Endothelial cell of umbilical vein (primary cell): ENCODE data around the gene COG6. TPM values are rescaled to one million over a fixed set of nuclear protein-coding genes. Genes with fewer than 3 reads are reported as not detected.

Experiments
- BruUV-seq: library from RNA; stranded (reverse); fragments of 400-500 nt; replicated peaks from 2 replicates; lab custom pipeline; 2021; lab: Mats Ljungman, UMichigan
- CTCF ChIA-PET: fragments of 300-600, 350-600 bp; sonication (Branson Sonifier 250); formaldehyde crosslinking; loops from one replicate; lab custom pipeline; 2021; ENCODE audit warnings: antibody characterized with exemption, inconsistent platforms; lab: Charles Lee
- POLR2A ChIA-PET: fragments of 300-600, 350-600 bp; sonication (Branson Sonifier 250); formaldehyde crosslinking; loops from one replicate; lab custom pipeline; 2021; ENCODE audit warnings: antibody characterized with exemption, inconsistent platforms; lab: Charles Lee
- DNase-seq: peaks from one replicate; pipeline ENCODE4 v3.0.0-alpha.2; 2011; ENCODE audit warnings: low read depth, low spot score
- FAIRE-seq: peaks from 2 replicates; lab custom pipeline; 2011; peaks lifted over from hg19 to GRCh38; lab: Jason Lieb, UNC
- H2AFZ ChIP-seq: 2 replicates; pipeline ENCODE4 v1.6.0; 2012; ENCODE audit warnings: low read depth, low read length, control low read depth, inconsistent platforms
- H3K27ac ChIP-seq: 2 replicates; pipeline ENCODE4 v1.5.1; 2011; ENCODE audit warnings: low read depth, mild to moderate bottlenecking, control low read depth, low read length, moderate library complexity; ENCODE audit not compliant: insufficient read depth
- H3K27me3 ChIP-seq, 2 experiments: 2 replicates each; pipeline versions ENCODE4 v1.6.0 to v1.6.1; 2011; ENCODE audit warnings: low read length in 2 of 2, mixed read lengths in 1 of 2; ENCODE audit not compliant: control insufficient read depth in 2 of 2, insufficient read depth in 2 of 2
- H3K36me3 ChIP-seq, 2 experiments: 2 replicates in 1 of 2; 3 replicates in 1 of 2; pipeline ENCODE4 v1.5.1; 2011; ENCODE audit warnings: low read length in 2 of 2, mild to moderate bottlenecking in 1 of 2, moderate library complexity in 1 of 2; ENCODE audit not compliant: control insufficient read depth in 2 of 2, insufficient read depth in 2 of 2; ENCODE audit errors: extremely low read depth in 1 of 2
- H3K4me1 ChIP-seq: 3 replicates; pipeline ENCODE4 v1.5.1; 2011; ENCODE audit warnings: mild to moderate bottlenecking, low read length; ENCODE audit not compliant: control insufficient read depth, insufficient read depth; ENCODE audit errors: extremely low read depth
- H3K4me2 ChIP-seq: 2 replicates; pipeline ENCODE4 v1.6.1; 2011; ENCODE audit warnings: low read length, control low read depth, mixed read lengths; ENCODE audit not compliant: insufficient read depth
- H3K4me3 ChIP-seq, 3 experiments: fragments of 200-600 bp in 1 of 3; sonication (generic), shearing (Covaris generic) in 1 of 3; replicated peaks in 1 of 3; 2 replicates each; pipeline ENCODE4 v1.5.1; 2011 to 2016; ENCODE audit warnings: control low read depth in 3 of 3, low read length in 3 of 3, mild to moderate bottlenecking in 2 of 3, inconsistent platforms in 1 of 3, low read depth in 1 of 3, moderate library complexity in 1 of 3; ENCODE audit not compliant: insufficient read depth in 1 of 3
- H3K79me2 ChIP-seq: 2 replicates; pipeline ENCODE4 v1.6.0; 2012; ENCODE audit warnings: low read length, inconsistent platforms; ENCODE audit not compliant: control insufficient read depth, insufficient read depth
- H3K9ac ChIP-seq: replicated peaks from 2 replicates; pipeline ENCODE3; 2011; ENCODE audit warnings: low read length, control low read depth; ENCODE audit not compliant: insufficient read depth; ENCODE audit errors: extremely low read depth
- H3K9me1 ChIP-seq: replicated peaks from 3 replicates; pipeline ENCODE4 v1.6.0; 2011; ENCODE audit warnings: mild to moderate bottlenecking, low read length; ENCODE audit not compliant: control insufficient read depth, insufficient read depth; ENCODE audit errors: extremely low read depth
- H3K9me3 ChIP-seq: replicated peaks from 2 replicates; pipeline ENCODE4 v1.5.1; 2012; ENCODE audit warnings: low read length, inconsistent platforms; ENCODE audit not compliant: control insufficient read depth, insufficient read depth
- H4K20me1 ChIP-seq: replicated peaks from 2 replicates; pipeline ENCODE3; 2011; ENCODE audit warnings: mild to moderate bottlenecking, low read length; ENCODE audit not compliant: control insufficient read depth, insufficient read depth; ENCODE audit errors: extremely low read depth
- CTCF ChIP-seq, 2 donors: IDR thresholded peaks; 1 replicate in 1 of 2; 2 replicates in 1 of 2; pipeline ENCODE4 v1.5.1; 2011; ENCODE audit warnings: low read length in 2 of 2, mild to moderate bottlenecking in 2 of 2, moderate library complexity in 2 of 2, control low read depth in 1 of 2, inconsistent platforms in 1 of 2, low read depth in 1 of 2; ENCODE audit not compliant: insufficient read depth in 1 of 2; ENCODE audit errors: extremely low read depth in 1 of 2
- EZH2 ChIP-seq: IDR thresholded peaks from 2 replicates; pipeline ENCODE4 v1.6.1; 2012; ENCODE audit warnings: borderline replicate concordance, low read depth, mild to moderate bottlenecking, moderate library complexity, low read length, inconsistent platforms; ENCODE audit not compliant: severe bottlenecking
- FOS ChIP-seq: IDR thresholded peaks from 2 replicates; pipeline ENCODE4 v1.6.1; 2011; ENCODE audit warnings: mild to moderate bottlenecking, low read length, moderate library complexity, borderline replicate concordance; ENCODE audit not compliant: insufficient read depth
- GATA2 ChIP-seq: IDR thresholded peaks from 2 replicates; pipeline ENCODE4 v1.7.0; 2011; ENCODE audit warnings: low read depth, mild to moderate bottlenecking, moderate library complexity, mixed read lengths, low read length; ENCODE audit not compliant: insufficient read length, insufficient read depth
- JUN ChIP-seq: IDR thresholded peaks from 2 replicates; pipeline ENCODE4 v1.6.1; 2011; ENCODE audit warnings: borderline replicate concordance, low read depth; ENCODE audit not compliant: insufficient read length, insufficient read depth
- MAX ChIP-seq: IDR thresholded peaks from 2 replicates; pipeline ENCODE4 v1.6.1; 2011; ENCODE audit not compliant: insufficient read depth, insufficient read length
- MYC ChIP-seq: IDR thresholded peaks from one replicate; pipeline ENCODE4 v1.6.1; 2011; ENCODE audit warnings: mild to moderate bottlenecking, low read depth, low read length
- POLR2A ChIP-seq: IDR thresholded peaks from 2 replicates; pipeline ENCODE4 v1.6.1; 2012; ENCODE audit warnings: low read depth, mild to moderate bottlenecking, control low read depth, low read length
- POLR2AphosphoS5 ChIP-seq: IDR thresholded peaks from 2 replicates; pipeline ENCODE4 v1.6.1; 2012; ENCODE audit warnings: low read depth, mild to moderate bottlenecking, control low read depth, low read length, moderate library complexity; ENCODE audit not compliant: insufficient read depth
- dilution Hi-C: fragments of 300-500 bp; cut with MboI; formaldehyde crosslinking; loops from one replicate; pipeline ENCODE4 v1.15.0; 2019; ENCODE audit warnings: low sequenced_read_pairs; ENCODE audit not compliant: extremely low pct_ligation_motif_present
- intact Hi-C: fragments of 100-400 bp; cut with micrococcal nuclease; formaldehyde crosslinking; loops from one replicate; pipeline ENCODE4 v1.10.0; 2022
- polyA plus RNA-seq, 4 experiments: library from polyadenylated mRNA; depleted of rRNA in 3 of 4; stranded (reverse) in 3 of 4; unstranded in 1 of 4; fragments of >200 nt; gene quantifications; 2 replicates each; pipeline versions ENCODE4 v1.2.1 to v1.2.3, GENCODE V29; 2011 to 2012; ENCODE audit warnings: missing spikeins in 1 of 4
- total RNA-seq: library from RNA; stranded (reverse); gene quantifications from 2 replicates; pipeline ENCODE4 v1.2.3, GENCODE V29; 2021

Gene COG6
- total and polyA plus RNA-seq, 2 donors (not counting 3 experiments of a cell fraction or from before 2014, with no cell fraction given) = 12.1 to 41.1 TPM

GRCh38 chr13:39684531-39685137 is 29.2 kb downstream of the COG6 start:
- dilution Hi-C loops (no loop called here), intact Hi-C loops (loop anchor here (1.0 to 10.0 kb wide), 6 partner anchors 93 to 1093 kb away; no protein-coding TSS in a partner anchor)
- Histone ChIP-seq H3K9me1 (no peaks in the 10 kb centered on the region), H3K9me3 (no peaks in the 10 kb centered on the region), H4K20me1 (no peaks in the 10 kb centered on the region), H3K27me3 (no peaks in the 10 kb centered on the region), H3K4me2 (no peak overlapping the region), H3K9ac (no peak overlapping the region), H3K79me2 (no peaks in the 10 kb centered on the region), H3K4me1 (no peaks in the 10 kb centered on the region), H2AFZ (no peak overlapping the region), H3K27ac (no peak overlapping the region), H3K36me3 (peaks cover 0 to 7% of the 10 kb centered on the region in 2 experiments), H3K4me3 (no peak overlapping the region)
- DNase-seq (peak; percentile 54), FAIRE-seq (peak; percentile 77)
- ChIA-PET POLR2A (no interaction called here), CTCF (interaction anchor here (0.8 to 3.3 kb wide), 11 partner anchors 27 to 1093 kb away, joined by 3 to 31 read pairs (median 8); no protein-coding TSS in a partner anchor)
- no peak for TF ChIP-seq FOS
- TF ChIP-seq CTCF (IDR thresholded peaks at IDR 0.05; ENCODE audit: extremely low read depth in 1 of 2, insufficient read depth in 1 of 2, low read depth in 1 of 2, low read length in 2 of 2) = peak in 1 of 2 donors; percentile 8
- BruUV-seq = no TSS peak

- ChIA-PET POLR2A (no interaction called here), CTCF (interaction anchor here (1.2 to 3.3 kb wide), 10 partner anchors 25 to 1092 kb away, joined by 3 to 31 read pairs (median 6); no protein-coding TSS in a partner anchor)
- Histone ChIP-seq H3K27ac (no peak overlapping the region), H3K4me2 (no peak overlapping the region), H3K4me3 (no peak overlapping the region), H3K9ac (no peak overlapping the region), H3K9me3 (no peaks in the 10 kb centered on the region), H3K36me3 (peaks cover 0 to 5% of the 10 kb centered on the region in 2 experiments), H2AFZ (no peak overlapping the region), H3K79me2 (no peaks in the 10 kb centered on the region), H3K4me1 (no peaks in the 10 kb centered on the region), H3K9me1 (no peaks in the 10 kb centered on the region), H4K20me1 (no peaks in the 10 kb centered on the region), H3K27me3 (no peaks in the 10 kb centered on the region)
- dilution Hi-C loops = no loop called here
- BruUV-seq = no TSS peak
- intact Hi-C loops = loop anchor here (1.0 to 10.0 kb wide), 4 partner anchors 92 to 1092 kb away; no protein-coding TSS in a partner anchor
- TF ChIP-seq POLR2A (no peak), MYC (no peak), EZH2 (no peak), JUN (no peak), MAX (no peak), CTCF (IDR thresholded peaks at IDR 0.05; ENCODE audit: extremely low read depth in 1 of 2, insufficient read depth in 1 of 2, low read depth in 1 of 2, low read length in 2 of 2) (no peak), FOS (no peak), POLR2AphosphoS5 (no peak), GATA2 (no peak)
- FAIRE-seq (no peak), DNase-seq (no peak)
Measured at GRCh38 chr13:39685652-39686051, 30.2 kb downstream of the COG6 start.
